Gastroesophageal sphincter (tissue), 3 donors: ENCODE results near the gene KXD1.

Experiments used
- EP300 ChIP-seq: sonication (generic); formaldehyde crosslinking; IDR thresholded peaks from one replicate; pipeline ENCODE4 v1.6.1; 2017; ENCODE audit warnings: antibody characterized with exemption, mild to moderate bottlenecking
- POLR2A ChIP-seq, 2 donors: fragments of 450-650 bp; IDR thresholded peaks; one replicate each; pipeline ENCODE4 v1.6.1; 2017; ENCODE audit warnings: antibody characterized with exemption in 2 of 2, mild to moderate bottlenecking in 2 of 2, moderate library complexity in 1 of 2
- POLR2AphosphoS5 ChIP-seq: sonication (generic); formaldehyde crosslinking; IDR thresholded peaks from one replicate; pipeline ENCODE4 v1.6.1; 2017; ENCODE audit warnings: antibody characterized with exemption
- TF ChIP-seq, protein P1 (sequence below), 4 experiments: fragments of 200-600 bp in 2 of 4; fragments of 450-650 bp in 2 of 4; sonication (generic) in 1 of 4; IDR thresholded peaks; one replicate each; pipeline ENCODE4 v1.5.1; 2017 to 2019; ENCODE audit warnings: antibody characterized with exemption in 4 of 4, mild to moderate bottlenecking in 2 of 4, moderate library complexity in 2 of 4

GRCh38 chr19:18580311-18580710, 22.6 kb downstream of the KXD1 start:
- TF ChIP-seq POLR2A (IDR thresholded peaks at IDR 0.05) = no peak
- TF ChIP-seq, protein P1, sequence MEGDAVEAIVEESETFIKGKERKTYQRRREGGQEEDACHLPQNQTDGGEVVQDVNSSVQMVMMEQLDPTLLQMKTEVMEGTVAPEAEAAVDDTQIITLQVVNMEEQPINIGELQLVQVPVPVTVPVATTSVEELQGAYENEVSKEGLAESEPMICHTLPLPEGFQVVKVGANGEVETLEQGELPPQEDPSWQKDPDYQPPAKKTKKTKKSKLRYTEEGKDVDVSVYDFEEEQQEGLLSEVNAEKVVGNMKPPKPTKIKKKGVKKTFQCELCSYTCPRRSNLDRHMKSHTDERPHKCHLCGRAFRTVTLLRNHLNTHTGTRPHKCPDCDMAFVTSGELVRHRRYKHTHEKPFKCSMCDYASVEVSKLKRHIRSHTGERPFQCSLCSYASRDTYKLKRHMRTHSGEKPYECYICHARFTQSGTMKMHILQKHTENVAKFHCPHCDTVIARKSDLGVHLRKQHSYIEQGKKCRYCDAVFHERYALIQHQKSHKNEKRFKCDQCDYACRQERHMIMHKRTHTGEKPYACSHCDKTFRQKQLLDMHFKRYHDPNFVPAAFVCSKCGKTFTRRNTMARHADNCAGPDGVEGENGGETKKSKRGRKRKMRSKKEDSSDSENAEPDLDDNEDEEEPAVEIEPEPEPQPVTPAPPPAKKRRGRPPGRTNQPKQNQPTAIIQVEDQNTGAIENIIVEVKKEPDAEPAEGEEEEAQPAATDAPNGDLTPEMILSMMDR (IDR thresholded peaks at IDR 0.05) = no peak
- TF ChIP-seq POLR2AphosphoS5 = no peak
- no peak for TF ChIP-seq EP300
